OCI-LY7 (cell line): Measurements from ENCODE around the gene RBBP5. TPM values are rescaled to one million over a fixed set of nuclear protein-coding genes. Genes with fewer than 3 reads are reported as not detected.

ENCODE experiments used
- BruUV-seq: library from RNA; stranded (reverse); fragments of 400-500 nt; replicated peaks from 2 replicates; lab custom pipeline; 2021; lab: Mats Ljungman, UMichigan
- CTCF ChIA-PET: fragments of 300-600 bp; sonication (Branson Sonifier 250); formaldehyde crosslinking; loops from one replicate; lab custom pipeline; 2022; ENCODE audit warnings: antibody characterized with exemption; ENCODE audit not compliant: unreplicated experiment; lab: Charles Lee
- POLR2A ChIA-PET: fragments of 300-600 bp; sonication (Branson Sonifier 250); formaldehyde crosslinking; loops from one replicate; lab custom pipeline; 2022; ENCODE audit warnings: antibody characterized with exemption; lab: Charles Lee
- DNase-seq: peaks from one replicate; pipeline ENCODE4 v3.0.0-alpha.2; 2015; ENCODE audit warnings: low spot score
- H2AFZ ChIP-seq: fragments of 200-600 bp; sonication (generic), shearing (Covaris generic); 2 replicates; pipeline ENCODE4 v1.6.1; 2014; ENCODE audit warnings: mild to moderate bottlenecking, antibody characterized with exemption, low read length, moderate library complexity
- H3K27ac ChIP-seq: fragments of 200-600 bp; sonication (generic); 2 replicates; pipeline ENCODE4 v1.5.1; 2014; ENCODE audit warnings: mixed run types, low read depth, mild to moderate bottlenecking, moderate library complexity, low read length, inconsistent platforms; ENCODE audit not compliant: poor library complexity, severe bottlenecking
- H3K36me3 ChIP-seq: fragments of 200-600 bp; sonication (generic); 2 replicates; pipeline ENCODE4 v1.6.1; 2014; ENCODE audit warnings: mild to moderate bottlenecking, antibody characterized with exemption, low read length, moderate library complexity, mixed read lengths; ENCODE audit not compliant: insufficient read depth
- H3K4me1 ChIP-seq: fragments of 200-600 bp; sonication (generic); 2 replicates; pipeline ENCODE4 v1.5.1; 2014; ENCODE audit warnings: mild to moderate bottlenecking, low read length; ENCODE audit not compliant: insufficient read depth, poor library complexity, severe bottlenecking
- H3K4me2 ChIP-seq: fragments of 200-600 bp; sonication (generic); 2 replicates; pipeline ENCODE4 v1.6.1; 2014; ENCODE audit warnings: mild to moderate bottlenecking, low read length
- H3K4me3 ChIP-seq: fragments of 200-600 bp; sonication (generic); 2 replicates; pipeline ENCODE4 v1.5.1; 2014; ENCODE audit warnings: mild to moderate bottlenecking, low read depth, low read length; ENCODE audit not compliant: poor library complexity, severe bottlenecking
- H3K79me2 ChIP-seq: fragments of 200-600 bp; sonication (generic); 2 replicates; pipeline ENCODE4 v1.6.1; 2016; ENCODE audit warnings: low read depth, mild to moderate bottlenecking, low read length, moderate library complexity, mixed read lengths; ENCODE audit not compliant: insufficient read depth
- H3K9me2 ChIP-seq: fragments of 200-600 bp; sonication (generic); 2 replicates; pipeline ENCODE4 v1.6.1; 2016; ENCODE audit warnings: mild to moderate bottlenecking, low read length, mixed read lengths; ENCODE audit not compliant: insufficient read depth
- H3K9me3 ChIP-seq: fragments of 200-600 bp; sonication (generic); 2 replicates; pipeline ENCODE4 v1.6.1; 2014; ENCODE audit warnings: mild to moderate bottlenecking, mixed run types, low read length, mixed read lengths
- H4K20me1 ChIP-seq: fragments of 200-600 bp; sonication (generic); 2 replicates; pipeline ENCODE4 v1.6.1; 2014; ENCODE audit warnings: mild to moderate bottlenecking, antibody characterized with exemption, low read length, moderate library complexity, mixed read lengths; ENCODE audit not compliant: insufficient read depth
- EZH2phosphoT487 ChIP-seq: fragments of 200-600 bp; sonication (generic); IDR thresholded peaks from 2 replicates; pipeline ENCODE4 v1.6.1; 2018; ENCODE audit warnings: low read depth, borderline replicate concordance, mild to moderate bottlenecking, mixed run types, antibody characterized with exemption, low read length, moderate library complexity, mixed read lengths
- intact Hi-C: fragments of 100-400 bp; cut with micrococcal nuclease; formaldehyde crosslinking; loops from one replicate; pipeline ENCODE4 v1.10.0; 2022; ENCODE audit not compliant: unreplicated experiment
- total RNA-seq, 2 experiments: library from RNA; depleted of rRNA in 1 of 2; stranded (reverse); fragments of >200 nt in 1 of 2; shearing (Covaris generic) in 1 of 2; gene quantifications; 2 replicates each; pipeline ENCODE4 v1.2.3, GENCODE V29; 2014 to 2022
- TF ChIP-seq, protein P1 (sequence below): fragments of 200-600 bp; sonication (generic); conservative IDR thresholded peaks from 2 replicates; pipeline ENCODE4 v1.5.1; 2014; ENCODE audit warnings: mild to moderate bottlenecking, antibody characterized with exemption, low read length, moderate library complexity, mixed read lengths

RBBP5 gene
- total RNA-seq, 2 experiments from 2014 or later: 11.9 to 17.4 TPM

GRCh38 chr1:205091043-205091740, 30.6 kb downstream of the RBBP5 start:
- H2AFZ ChIP-seq: no peak overlapping the region
- CTCF ChIA-PET: no interaction called here
- no peaks in the 10 kb centered on the region for H3K79me2 ChIP-seq
- no TSS peak for BruUV-seq
- H4K20me1 ChIP-seq: no peaks in the 10 kb centered on the region
- peaks cover 89% of the 10 kb centered on the region for H3K36me3 ChIP-seq
- H3K27ac ChIP-seq: no peak overlapping the region
- TF ChIP-seq EZH2phosphoT487: no peak
- TF ChIP-seq, protein P1, sequence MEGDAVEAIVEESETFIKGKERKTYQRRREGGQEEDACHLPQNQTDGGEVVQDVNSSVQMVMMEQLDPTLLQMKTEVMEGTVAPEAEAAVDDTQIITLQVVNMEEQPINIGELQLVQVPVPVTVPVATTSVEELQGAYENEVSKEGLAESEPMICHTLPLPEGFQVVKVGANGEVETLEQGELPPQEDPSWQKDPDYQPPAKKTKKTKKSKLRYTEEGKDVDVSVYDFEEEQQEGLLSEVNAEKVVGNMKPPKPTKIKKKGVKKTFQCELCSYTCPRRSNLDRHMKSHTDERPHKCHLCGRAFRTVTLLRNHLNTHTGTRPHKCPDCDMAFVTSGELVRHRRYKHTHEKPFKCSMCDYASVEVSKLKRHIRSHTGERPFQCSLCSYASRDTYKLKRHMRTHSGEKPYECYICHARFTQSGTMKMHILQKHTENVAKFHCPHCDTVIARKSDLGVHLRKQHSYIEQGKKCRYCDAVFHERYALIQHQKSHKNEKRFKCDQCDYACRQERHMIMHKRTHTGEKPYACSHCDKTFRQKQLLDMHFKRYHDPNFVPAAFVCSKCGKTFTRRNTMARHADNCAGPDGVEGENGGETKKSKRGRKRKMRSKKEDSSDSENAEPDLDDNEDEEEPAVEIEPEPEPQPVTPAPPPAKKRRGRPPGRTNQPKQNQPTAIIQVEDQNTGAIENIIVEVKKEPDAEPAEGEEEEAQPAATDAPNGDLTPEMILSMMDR: no peak
- no peaks in the 10 kb centered on the region for H3K9me2 ChIP-seq
- no peaks in the 10 kb centered on the region for H3K9me3 ChIP-seq
- intact Hi-C loops: no loop called here
- H3K4me1 ChIP-seq: no peaks in the 10 kb centered on the region
- no peak overlapping the region for H3K4me2 ChIP-seq
- H3K4me3 ChIP-seq: no peak overlapping the region
- POLR2A ChIA-PET: interaction anchor here (1.5 to 1.8 kb wide), 2 partner anchors 11 to 14 kb away, joined by 3 to 7 read pairs; no protein-coding TSS in a partner anchor
- no peak for DNase-seq

- no peaks in the 10 kb centered on the region for H3K79me2 ChIP-seq
- H3K27ac ChIP-seq: no peak overlapping the region
- no peaks in the 10 kb centered on the region for H3K9me2 ChIP-seq
- H3K36me3 ChIP-seq: peaks cover 82% of the 10 kb centered on the region
- ChIA-PET POLR2A (interaction anchor here (0.7 to 1.6 kb wide), 2 partner anchors 11 to 59 kb away, joined by 3 to 4 read pairs; no protein-coding TSS in a partner anchor), CTCF (no interaction called here)
- BruUV-seq: no TSS peak
- no peak for DNase-seq
- intact Hi-C loops: no loop called here
- no peaks in the 10 kb centered on the region for H3K9me3 ChIP-seq
- H4K20me1 ChIP-seq: no peaks in the 10 kb centered on the region
- H2AFZ ChIP-seq: no peak overlapping the region
- H3K4me2 ChIP-seq: no peak overlapping the region
- no peak overlapping the region for H3K4me3 ChIP-seq
- no peaks in the 10 kb centered on the region for H3K4me1 ChIP-seq
- TF ChIP-seq, protein P1: no peak
- no peak for TF ChIP-seq EZH2phosphoT487
Observed at GRCh38 chr1:205088341-205088740, 33.4 kb downstream of the RBBP5 start.

- Histone ChIP-seq H3K36me3 (peaks cover 49% of the 10 kb centered on the region), H4K20me1 (no peaks in the 10 kb centered on the region), H3K4me1 (no peaks in the 10 kb centered on the region), H3K9me3 (no peaks in the 10 kb centered on the region), H3K9me2 (no peaks in the 10 kb centered on the region), H2AFZ (no peak within 1 kb of the TSS), H3K4me3 (no peak within 1 kb of the TSS), H3K4me2 (no peak within 1 kb of the TSS), H3K79me2 (no peaks in the 10 kb centered on the region), H3K27ac (no peak within 1 kb of the TSS)
- BruUV-seq: no TSS peak
- ChIA-PET CTCF (interaction anchor here (1.1 kb wide), 1 partner anchor 23 kb away, joined by 5 read pairs; no protein-coding TSS in a partner anchor), POLR2A (interaction anchor here (0.6 kb wide), 1 partner anchor 144 kb away, joined by 3 read pairs; no protein-coding TSS in a partner anchor)
- TF ChIP-seq EZH2phosphoT487: no peak
- TF ChIP-seq, protein P1: no peak
- intact Hi-C loops: no loop called here
- no peak for DNase-seq
Observed at GRCh38 chr1:205084360-205084759, 37.4 kb downstream of the RBBP5 start, which contains the start of gene TMEM81. Gene TMEM81, minus strand, starts transcription at chr1:205084460. Its CDS starts 140 bp downstream, at chr1:205084320.
